Suprapubic skin (tissue), 4 donors: Measurements from ENCODE around the gene CASKIN2.

Experiments
- CTCF ChIP-seq, 2 donors: fragments of 200-600 bp in 1 of 2; fragments of 450-650 bp in 1 of 2; sonication (generic) in 1 of 2; IDR thresholded peaks; one replicate each; pipeline ENCODE4 v1.5.1; 2016 to 2019; ENCODE audit warnings: antibody characterized with exemption in 2 of 2, mild to moderate bottlenecking in 1 of 2, moderate library complexity in 1 of 2
- POLR2A ChIP-seq, 2 donors: fragments of 450-650 bp; IDR thresholded peaks; one replicate each; pipeline ENCODE4 v1.6.1; 2017; ENCODE audit warnings: antibody characterized with exemption in 2 of 2, mild to moderate bottlenecking in 2 of 2, moderate library complexity in 2 of 2
- POLR2AphosphoS5 ChIP-seq, 3 donors: sonication (generic); formaldehyde crosslinking; IDR thresholded peaks; one replicate each; pipeline ENCODE4 v1.6.1; 2017; ENCODE audit warnings: antibody characterized with exemption in 3 of 3

GRCh38 chr17:75499313-75500022, 15.9 kb downstream of the CASKIN2 start:
- TF ChIP-seq CTCF (IDR thresholded peaks at IDR 0.05) (no peak), POLR2AphosphoS5 (IDR thresholded peaks at IDR 0.05) (no peak), POLR2A (IDR thresholded peaks at IDR 0.05) (no peak)
